Astrocyte (in vitro differentiated cells and primary cell): ENCODE data around the gene UHRF2.

Experiments used
- EZH2 ChIP-seq: IDR thresholded peaks from 2 replicates; pipeline ENCODE4 v1.6.1; 2012; ENCODE audit warnings: mild to moderate bottlenecking, low read length, inconsistent platforms; ENCODE audit not compliant: insufficient read depth
- TF ChIP-seq, protein P1 (sequence below): IDR thresholded peaks from 2 replicates; pipeline ENCODE4 v1.5.1; 2011; ENCODE audit warnings: low read depth, mild to moderate bottlenecking, inconsistent platforms, low read length, moderate library complexity; ENCODE audit not compliant: insufficient read depth

DNA sequence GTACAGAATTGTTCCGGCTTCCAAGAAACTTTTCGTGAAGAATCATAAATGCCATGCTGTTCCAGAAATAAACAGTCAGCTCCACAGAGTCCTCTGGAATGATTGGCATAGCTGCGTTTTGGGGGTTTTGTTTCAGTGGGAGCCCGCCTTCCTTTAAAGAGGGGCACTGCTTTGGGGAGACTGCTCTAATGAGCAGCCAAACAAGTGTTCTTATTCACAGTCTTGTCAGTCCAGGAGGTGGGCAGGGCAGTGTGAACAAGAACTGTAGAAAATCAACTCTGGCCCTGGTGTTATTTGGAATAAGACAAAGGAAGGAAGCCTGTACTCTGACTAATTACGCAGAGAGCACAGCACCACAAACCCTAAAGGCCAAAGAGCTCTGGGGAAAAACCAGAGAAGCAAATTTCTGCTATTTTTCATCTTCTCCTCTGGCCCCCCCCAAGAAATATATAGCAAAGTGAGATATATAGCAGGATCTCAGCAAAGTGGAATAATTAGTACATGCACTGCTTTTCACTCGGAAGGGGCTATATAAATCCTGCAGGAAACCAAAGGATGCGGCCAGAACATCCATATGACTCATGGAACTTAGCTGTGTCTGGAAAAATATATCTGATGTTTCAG, 139.6 kb downstream of the UHRF2 start:
- no peak for TF ChIP-seq EZH2
- TF ChIP-seq, protein P1, sequence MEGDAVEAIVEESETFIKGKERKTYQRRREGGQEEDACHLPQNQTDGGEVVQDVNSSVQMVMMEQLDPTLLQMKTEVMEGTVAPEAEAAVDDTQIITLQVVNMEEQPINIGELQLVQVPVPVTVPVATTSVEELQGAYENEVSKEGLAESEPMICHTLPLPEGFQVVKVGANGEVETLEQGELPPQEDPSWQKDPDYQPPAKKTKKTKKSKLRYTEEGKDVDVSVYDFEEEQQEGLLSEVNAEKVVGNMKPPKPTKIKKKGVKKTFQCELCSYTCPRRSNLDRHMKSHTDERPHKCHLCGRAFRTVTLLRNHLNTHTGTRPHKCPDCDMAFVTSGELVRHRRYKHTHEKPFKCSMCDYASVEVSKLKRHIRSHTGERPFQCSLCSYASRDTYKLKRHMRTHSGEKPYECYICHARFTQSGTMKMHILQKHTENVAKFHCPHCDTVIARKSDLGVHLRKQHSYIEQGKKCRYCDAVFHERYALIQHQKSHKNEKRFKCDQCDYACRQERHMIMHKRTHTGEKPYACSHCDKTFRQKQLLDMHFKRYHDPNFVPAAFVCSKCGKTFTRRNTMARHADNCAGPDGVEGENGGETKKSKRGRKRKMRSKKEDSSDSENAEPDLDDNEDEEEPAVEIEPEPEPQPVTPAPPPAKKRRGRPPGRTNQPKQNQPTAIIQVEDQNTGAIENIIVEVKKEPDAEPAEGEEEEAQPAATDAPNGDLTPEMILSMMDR = no peak
